Spleen (tissue), 11 donors: Measurements from ENCODE around the gene ERCC2. TPM values are rescaled to one million over a fixed set of nuclear protein-coding genes. Genes with fewer than 3 reads are reported as not detected.

Experiments
- DNase-seq: peaks from one replicate; pipeline ENCODE4 v3.0.0-alpha.2; 2020
- H3K27ac ChIP-seq, 8 donors: fragments of 200-600 bp; sonication (generic) in 7 of 8; 1 replicate in 4 of 8; 2 replicates in 4 of 8; pipeline versions ENCODE4 v1.5.0 to v1.8.0; 2016 to 2021; ENCODE audit warnings: inconsistent platforms in 4 of 8, mild to moderate bottlenecking in 4 of 8, moderate library complexity in 1 of 8
- H3K27me3 ChIP-seq, 7 donors: fragments of 200-600 bp; sonication (generic) in 6 of 7; replicated peaks in 1 of 7; 1 replicate in 4 of 7; 2 replicates in 3 of 7; pipeline versions ENCODE4 v1.5.0 to v1.8.0; 2016 to 2021; ENCODE audit warnings: inconsistent platforms in 3 of 7, mild to moderate bottlenecking in 1 of 7
- H3K36me3 ChIP-seq, 6 donors: fragments of 200-600 bp; sonication (generic) in 5 of 6; 1 replicate in 4 of 6; 2 replicates in 2 of 6; pipeline versions ENCODE4 v1.5.0 to v1.8.0; 2016 to 2021; ENCODE audit warnings: inconsistent platforms in 2 of 6
- H3K4me1 ChIP-seq, 6 donors: fragments of 200-600 bp; sonication (generic) in 5 of 6; 1 replicate in 3 of 6; 2 replicates in 3 of 6; pipeline versions ENCODE4 v1.5.0 to v1.8.0; 2016 to 2021; ENCODE audit warnings: inconsistent platforms in 3 of 6
- H3K4me3 ChIP-seq, 8 donors: fragments of 200-600 bp; sonication (generic) in 7 of 8; 1 replicate in 4 of 8; 2 replicates in 4 of 8; pipeline versions ENCODE4 v1.5.0 to v1.8.0; 2016 to 2021; ENCODE audit warnings: inconsistent platforms in 4 of 8, mild to moderate bottlenecking in 4 of 8, moderate library complexity in 2 of 8
- H3K9me3 ChIP-seq, 8 donors: fragments of 200-600 bp; sonication (generic) in 7 of 8; 1 replicate in 4 of 8; 2 replicates in 4 of 8; pipeline versions ENCODE4 v1.5.0 to v1.8.0; 2016 to 2021; ENCODE audit warnings: inconsistent platforms in 4 of 8
- CTCF ChIP-seq, 11 experiments: fragments of 200-600 bp in 7 of 11; fragments of 450-650 bp in 4 of 11; sonication (generic) in 4 of 11; IDR thresholded peaks in 8 of 11; conservative IDR thresholded peaks in 3 of 11; 1 replicate in 7 of 11; 2 replicates in 4 of 11; pipeline versions ENCODE4 v1.4.0 to v1.8.0; 2016 to 2021; ENCODE audit warnings: antibody characterized with exemption in 11 of 11, inconsistent platforms in 4 of 11, mild to moderate bottlenecking in 1 of 11
- POLR2A ChIP-seq, 3 donors: fragments of 450-650 bp; IDR thresholded peaks; one replicate each; pipeline ENCODE4 v1.5.1; 2017; ENCODE audit warnings: antibody characterized with exemption in 3 of 3, mild to moderate bottlenecking in 1 of 3
- POLR2AphosphoS5 ChIP-seq, 3 donors: sonication (generic); formaldehyde crosslinking; IDR thresholded peaks; one replicate each; pipeline ENCODE4 v1.5.1; 2017; ENCODE audit warnings: antibody characterized with exemption in 3 of 3
- WGBS, 5 donors: extraction: QIAGEN DNeasy Blood & Tissue Kit in 3 of 5; methylation state at CpG; one replicate each; pipeline versions ENCODE4 v1.1.5 to v1.1.7; 2013 to 2018; 5-methylcytosine and 5-hydroxymethylcytosine counted together
- intact Hi-C: fragments of 100-400 bp; cut with DNase I; formaldehyde crosslinking; loops from one replicate; pipeline ENCODE4 v1.15.0; 2023; ENCODE audit warnings: low total_unique reads
- polyA plus RNA-seq, 3 donors: library from polyadenylated mRNA; stranded (reverse); fragments of 200-250 nt; gene quantifications; one replicate each; pipeline ENCODE4 v1.2.1, GENCODE V29; 2013
- total RNA-seq, 7 donors: library from RNA; depleted of rRNA in 3 of 7; stranded (reverse); fragments of >200 nt in 3 of 7; fragmentation: NEBNext Ultra II Directional in 4 of 7; extraction: Animal tissue kit (Norgen Biotek cat#: 25700) in 4 of 7; gene quantifications; one replicate each; pipeline versions ENCODE4 v1.1.0 to v1.2.1, GENCODE V29; 2016 to 2021
- donor health status: healthy with polysubstance abuse.
- donor health status: DM: no; HTN: no; CAD: no; lungs with moderate emphysema.
- donor health status: DM: no; HTN: no; CAD: no.
- donor health status: Bipolar disorder and iron deficiency.
- donor health status: healthy.
- donor health status: DM: no; HTN: no; CAD: no.
- donor health status: DM: yes; HTN: yes; CAD: no.

The ERCC2 gene
- total and polyA plus RNA-seq, 10 donors: 11.5 to 22.1 (median 16.0) TPM

GRCh38 chr19:45406226-45407090, 36.1 kb upstream of the ERCC2 start, which contains the start of gene POLR1G:
TSS of gene POLR1G (plus strand) at chr19:45406644. CDS start at chr19:45406697, 53 bp downstream.
- peak in 1 of 11 experiments; percentile 19 for TF ChIP-seq CTCF (IDR thresholded peaks at IDR 0.05 in 8 of 11, conservative IDR thresholded peaks at IDR 0.05 in 3 of 11)
- TF ChIP-seq POLR2AphosphoS5 (IDR thresholded peaks at IDR 0.05): peak; percentile 76 to 87 (median 79)
- TF ChIP-seq POLR2A (IDR thresholded peaks at IDR 0.05): peak in 1 of 3 donors; percentile 57
- Histone ChIP-seq H3K36me3 (peaks cover 0 to 17% (median 0%) of the 10 kb centered on the region in 6 donors), H3K27me3 (peaks cover 0 to 38% (median 10%) of the 10 kb centered on the region in 7 donors), H3K9me3 (no peaks in the 10 kb centered on the region), H3K27ac (peak within 1 kb of the TSS; percentile 78 to 96 (median 91)), H3K4me1 (peaks cover 22 to 86% (median 60%) of the 10 kb centered on the region in 6 donors), H3K4me3 (peak within 1 kb of the TSS; percentile 74 to 89 (median 82))
- intact Hi-C loops: no loop called here
- peak; percentile 94 for DNase-seq
- 0 to 1% (median 0%) methylated on average over 49 to 51 of the region's 51 CpGs for WGBS, 5 donors

DNA sequence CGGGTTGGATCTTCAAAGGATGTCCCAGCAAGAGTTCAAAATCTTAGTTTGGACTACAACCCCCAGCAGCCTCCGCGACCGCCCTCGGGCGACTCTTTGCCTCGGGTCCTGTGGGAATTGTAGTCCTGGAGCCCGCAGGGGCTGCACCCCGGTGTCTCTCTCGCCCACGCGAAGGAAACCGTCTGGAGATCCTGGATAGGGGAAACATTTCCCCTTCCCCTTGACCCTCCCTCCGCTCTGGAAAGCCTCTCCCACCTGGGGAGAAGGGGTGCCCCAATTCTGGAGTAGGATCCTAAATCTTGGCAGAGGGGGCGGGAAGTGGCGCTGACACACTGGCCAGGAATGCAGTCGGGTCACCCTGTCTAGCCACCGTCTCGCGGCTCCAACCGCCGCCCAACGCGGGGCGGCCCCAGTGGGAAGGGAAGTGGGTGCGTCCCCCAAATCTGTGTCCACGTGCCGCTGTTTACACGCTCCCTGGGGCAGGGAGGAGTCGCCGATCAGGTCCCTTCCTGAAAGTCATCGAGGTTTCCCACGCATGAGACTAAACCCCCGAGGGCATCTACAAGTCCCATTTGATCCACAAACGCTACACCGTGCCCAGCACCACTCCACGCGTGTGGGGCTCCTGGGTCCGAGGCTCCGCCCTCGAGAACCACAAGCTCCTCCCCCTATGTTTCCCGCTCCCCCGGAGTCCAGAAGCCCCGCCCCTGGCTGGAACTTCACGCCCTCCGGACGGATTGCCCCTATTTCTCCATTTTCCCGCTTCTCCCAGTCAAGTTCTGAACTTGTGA, 35.3 kb upstream of the ERCC2 start:
- H3K4me1 ChIP-seq: peaks cover 22 to 86% (median 60%) of the 10 kb centered on the region in 6 donors
- peaks cover 0 to 38% (median 10%) of the 10 kb centered on the region in 7 donors for H3K27me3 ChIP-seq
- DNase-seq: peak; percentile 95
- 0 to 1% (median 1%) methylated on average over 31 to 48 of the region's 48 CpGs for WGBS, 5 donors
- H3K27ac ChIP-seq: peak overlapping the region; percentile 78 to 96 (median 91)
- intact Hi-C loops: no loop called here
- TF ChIP-seq POLR2AphosphoS5 (IDR thresholded peaks at IDR 0.05): peak; percentile 47 to 81 (median 58)
- no peak for TF ChIP-seq CTCF (IDR thresholded peaks at IDR 0.05 in 8 of 11, conservative IDR thresholded peaks at IDR 0.05 in 3 of 11)
- H3K4me3 ChIP-seq: peak overlapping the region; percentile 74 to 89 (median 82)
- H3K36me3 ChIP-seq: peaks cover 0 to 11% (median 0%) of the 10 kb centered on the region in 6 donors
- no peaks in the 10 kb centered on the region for H3K9me3 ChIP-seq

- intact Hi-C loops: no loop called here
- Histone ChIP-seq H3K4me3 (peak within 1 kb of the TSS; percentile 74 to 89 (median 82)), H3K27ac (peak within 1 kb of the TSS; percentile 78 to 96 (median 91)), H3K27me3 (peaks cover 0 to 41% (median 10%) of the 10 kb centered on the region in 7 donors), H3K4me1 (peaks cover 22 to 82% (median 60%) of the 10 kb centered on the region in 6 donors), H3K36me3 (peaks cover 0 to 11% (median 0%) of the 10 kb centered on the region in 6 donors), H3K9me3 (no peaks in the 10 kb centered on the region)
- DNase-seq: peak; percentile 88
- WGBS, 5 donors: 4 to 20% (median 5%) methylated on average over 34 to 46 of the region's 46 CpGs
- TF ChIP-seq POLR2AphosphoS5 (IDR thresholded peaks at IDR 0.05) (peak in 1 of 3 donors; percentile 55), CTCF (IDR thresholded peaks at IDR 0.05 in 8 of 11, conservative IDR thresholded peaks at IDR 0.05 in 3 of 11) (no peak)
These were observed 34.4 kb upstream of the ERCC2 start, which contains the start of gene PPP1R13L for GRCh38 chr19:45404557-45405434. TSS of gene PPP1R13L (minus strand) at chr19:45405069. CDS start at chr19:45398318, 6,751 bp downstream.
